B cell (primary cell): ENCODE results near the gene B4GALT1. TPM values are rescaled to one million over a fixed set of nuclear protein-coding genes. Genes with fewer than 3 reads are reported as not detected.
A peak's percentile ranks its signal among the peaks of the same experiment; 100 is the strongest.

Source experiments
- ATAC-seq: fragments of 200-7000 bp; cut with Tn5 transposase; one replicate; pipeline ENCODE4 v1.10.0; 2021; ENCODE audit warnings: low read depth, mild to moderate bottlenecking, moderate number of reproducible peaks, moderate library complexity
- CTCF ChIA-PET: fragments of 350-600 bp; sonication (Branson Sonifier 250); formaldehyde crosslinking; loops from one replicate; lab custom pipeline; 2021; ENCODE audit warnings: antibody characterized with exemption, inconsistent platforms; lab: Charles Lee
- POLR2A ChIA-PET: fragments of 350-600 bp; sonication (Branson Sonifier 250); formaldehyde crosslinking; loops from one replicate; lab custom pipeline; 2021; ENCODE audit warnings: antibody characterized with exemption; lab: Charles Lee
- DNase-seq: peaks from one replicate; pipeline ENCODE4 v3.0.0; 2013
- H2AFZ ChIP-seq: 2 replicates; pipeline ENCODE4 v1.6.1; 2012; ENCODE audit warnings: mild to moderate bottlenecking, low read depth, low read length; ENCODE audit not compliant: insufficient read depth, poor library complexity, severe bottlenecking
- H3K27ac ChIP-seq, 2 donors: 1 replicate in 1 of 2; 2 replicates in 1 of 2; pipeline ENCODE4 v1.5.1; 2012 to 2013; ENCODE audit warnings: low read length in 2 of 2, mild to moderate bottlenecking in 2 of 2, moderate library complexity in 1 of 2
- H3K27me3 ChIP-seq, 4 experiments: fragments of 200-600 bp in 1 of 4; sonication (generic) in 1 of 4; replicated peaks in 1 of 4; 1 replicate in 2 of 4; 2 replicates in 2 of 4; pipeline versions ENCODE4 v1.6.1 to v1.7.0; 2013 to 2016; ENCODE audit warnings: low read length in 3 of 4, mild to moderate bottlenecking in 2 of 4, mixed read lengths in 1 of 4, moderate library complexity in 1 of 4; ENCODE audit not compliant: insufficient read depth in 4 of 4, control insufficient read depth in 3 of 4; ENCODE audit errors: control extremely low read depth in 1 of 4
- H3K36me3 ChIP-seq, 2 experiments: replicated peaks in 1 of 2; 1 replicate in 1 of 2; 2 replicates in 1 of 2; pipeline versions ENCODE4 v1.6.1 to v1.7.1; 2013; ENCODE audit warnings: low read length in 1 of 2; ENCODE audit not compliant: insufficient read depth in 2 of 2, control insufficient read depth in 1 of 2; ENCODE audit errors: control extremely low read depth in 1 of 2, extremely low read depth in 1 of 2
- H3K4me1 ChIP-seq, 2 donors: fragments of 200-600 bp in 1 of 2; sonication (generic) in 1 of 2; 1 replicate in 1 of 2; 2 replicates in 1 of 2; pipeline versions ENCODE4 v1.5.1 to v1.6.1; 2013 to 2017; ENCODE audit warnings: low read length in 2 of 2; ENCODE audit not compliant: control insufficient read depth in 2 of 2, insufficient read depth in 2 of 2
- H3K4me2 ChIP-seq: replicated peaks from 2 replicates; pipeline ENCODE3; 2012; ENCODE audit warnings: mild to moderate bottlenecking, low read depth, low read length; ENCODE audit not compliant: poor library complexity, severe bottlenecking
- H3K4me3 ChIP-seq, 5 experiments: fragments of 200-600 bp in 1 of 5; sonication (generic) in 1 of 5; 1 replicate in 3 of 5; 2 replicates in 2 of 5; pipeline versions ENCODE4 v1.5.1 to v1.7.0; 2011 to 2016; ENCODE audit warnings: low read length in 4 of 5, mild to moderate bottlenecking in 4 of 5, low read depth in 2 of 5, control low read depth in 1 of 5, moderate library complexity in 1 of 5; ENCODE audit not compliant: insufficient read depth in 1 of 5; ENCODE audit errors: control extremely low read depth in 1 of 5, extremely low read depth in 1 of 5
- H3K79me2 ChIP-seq: fragments of 200-600 bp; sonication (generic); one replicate; pipeline ENCODE4 v1.6.0; 2016; ENCODE audit warnings: low read length; ENCODE audit not compliant: control insufficient read depth, insufficient read depth
- H3K9ac ChIP-seq: fragments of 200-600 bp; sonication (generic); 2 replicates; pipeline ENCODE4 v1.6.1; 2017; ENCODE audit warnings: mild to moderate bottlenecking, low read length, moderate library complexity
- H3K9me3 ChIP-seq, 3 donors: one replicate each; pipeline versions ENCODE4 v1.6.1 to v1.7.1; 2013; ENCODE audit warnings: low read length in 2 of 3; ENCODE audit not compliant: control insufficient read depth in 2 of 3, insufficient read depth in 1 of 3; ENCODE audit errors: control extremely low read depth in 1 of 3
- H4K20me1 ChIP-seq: 2 replicates; pipeline ENCODE4 v1.6.0; 2012; ENCODE audit warnings: mild to moderate bottlenecking, low read length; ENCODE audit not compliant: insufficient read depth, control insufficient read depth, poor library complexity, severe bottlenecking
- H3K27ac Mint-ChIP-seq: one replicate; pipeline ENCODE4 v1.8.0; 2021; ENCODE audit warnings: mixed read lengths
- H3K27me3 Mint-ChIP-seq: one replicate; pipeline ENCODE4 v1.8.0; 2021; ENCODE audit warnings: mixed read lengths
- H3K4me1 Mint-ChIP-seq: one replicate; pipeline ENCODE4 v1.8.0; 2021; ENCODE audit warnings: mixed read lengths
- H3K4me3 Mint-ChIP-seq: one replicate; pipeline ENCODE4 v1.8.0; 2021; ENCODE audit warnings: mixed read lengths
- H3K9me3 Mint-ChIP-seq: one replicate; pipeline ENCODE4 v1.8.0; 2022; ENCODE audit warnings: mixed read lengths; ENCODE audit not compliant: insufficient read depth
- CTCF ChIP-seq: fragments of 200-600 bp; IDR thresholded peaks from one replicate; pipeline ENCODE4 v1.8.0; 2022; ENCODE audit warnings: antibody characterized with exemption, mild to moderate bottlenecking
- EZH2 ChIP-seq: IDR thresholded peaks from 2 replicates; pipeline ENCODE4 v1.6.1; 2012; ENCODE audit warnings: borderline replicate concordance, low read depth, mild to moderate bottlenecking, moderate library complexity, low read length; ENCODE audit not compliant: insufficient read depth, poor library complexity, severe bottlenecking
- WGBS: methylation state at CpG from one replicate; pipeline ENCODE4 v1.1.5; 2013; ENCODE audit warnings: missing lambda C conversion rate; ENCODE audit not compliant: insufficient coverage; 5-methylcytosine and 5-hydroxymethylcytosine counted together
- intact Hi-C: fragments of 100-400 bp; cut with micrococcal nuclease; formaldehyde crosslinking; loops from one replicate; pipeline ENCODE4 v1.10.0; 2022
- polyA plus RNA-seq: library from polyadenylated mRNA; depleted of rRNA; stranded (reverse); fragments of >200 nt; gene quantifications from 2 replicates; pipeline ENCODE4 v1.2.3, GENCODE V29; 2012
- total RNA-seq, 2 donors: library from RNA; stranded (reverse); fragments of 120-200 nt in 1 of 2; gene quantifications; 1 replicate in 1 of 2; 2 replicates in 1 of 2; pipeline versions ENCODE4 v1.2.3 to v1.2.4, GENCODE V29; 2013 to 2022

B4GALT1 gene
- total and polyA plus RNA-seq, 2 donors (not counting 1 experiment from before 2014, with no cell fraction given) = 49.2 to 201 TPM

- Histone ChIP-seq H3K4me2 (peak overlapping the region; percentile 95), H3K4me3 (peak overlapping the region; percentile 15 to 59 (median 23)), H3K36me3 (peaks cover 0 to 4% of the 10 kb centered on the region in 2 experiments), H3K27ac (peak overlapping the region; percentile 92 to 95), H3K9ac (peak overlapping the region; percentile 64), H3K4me1 (peaks cover 96 to 97% of the 10 kb centered on the region in 2 donors), H4K20me1 (peaks cover 17% of the 10 kb centered on the region), H3K27me3 (no peaks in the 10 kb centered on the region), H3K79me2 (peaks cover 98% of the 10 kb centered on the region), H2AFZ (no peak overlapping the region), H3K9me3 (no peaks in the 10 kb centered on the region)
- DNase-seq = no peak
- Mint-ChIP-seq H3K4me1 (peaks cover 93% of the 10 kb centered on the region), H3K4me3 (peak overlapping the region; percentile 95), H3K27ac (peak overlapping the region; percentile 93), H3K9me3 (no peaks in the 10 kb centered on the region), H3K27me3 (no peaks in the 10 kb centered on the region)
- no peak for ATAC-seq
- no peak for TF ChIP-seq CTCF
- TF ChIP-seq EZH2 = no peak
- intact Hi-C loops = loop anchor here (2.0 kb wide), 2 partner anchors 15 to 33 kb away; no protein-coding TSS in a partner anchor
- WGBS = 47% methylated on average over 2 of the region's 6 CpGs
- POLR2A ChIA-PET = interaction anchor here (0.6 to 1.5 kb wide), 6 partner anchors 7 to 81 kb away, joined by 3 to 8 read pairs (median 4); partner anchors contain the start of gene B4GALT1
- CTCF ChIA-PET = interaction anchor here (0.5 to 3.8 kb wide), 5 partner anchors 9 to 68 kb away, joined by 3 to 15 read pairs (median 9); no protein-coding TSS in a partner anchor
Measured at GRCh38 chr9:33157960-33158842, 8.9 kb downstream of the B4GALT1 start.
